Measurements from ENCODE around the gene LINC00237.

Gene LINC00237

DNA sequence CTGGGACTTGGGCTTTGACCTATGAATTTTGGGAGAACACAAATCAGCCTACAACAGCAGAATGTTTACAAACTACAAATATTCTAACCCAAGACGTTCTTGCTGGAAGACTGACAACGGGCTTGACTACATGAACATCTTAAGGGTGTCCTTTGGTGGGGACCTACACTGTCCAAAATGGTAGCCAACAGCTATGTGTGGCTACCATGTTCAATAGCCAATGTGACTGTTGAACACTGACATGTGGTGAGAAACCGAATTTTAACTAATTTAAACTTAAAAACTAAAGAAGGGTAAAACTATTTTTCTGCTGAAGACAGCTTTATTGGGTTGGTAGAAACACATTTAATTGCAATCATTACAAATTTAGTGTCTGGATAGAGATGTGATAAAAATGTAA, 30.1 kb downstream of the LINC00237 start:
- H3K4me1 ChIP-seq (ENCODE audit: low read depth, poor library complexity, severe bottlenecking) = no peaks in the 10 kb centered on the region
- TF ChIP-seq, protein P1, sequence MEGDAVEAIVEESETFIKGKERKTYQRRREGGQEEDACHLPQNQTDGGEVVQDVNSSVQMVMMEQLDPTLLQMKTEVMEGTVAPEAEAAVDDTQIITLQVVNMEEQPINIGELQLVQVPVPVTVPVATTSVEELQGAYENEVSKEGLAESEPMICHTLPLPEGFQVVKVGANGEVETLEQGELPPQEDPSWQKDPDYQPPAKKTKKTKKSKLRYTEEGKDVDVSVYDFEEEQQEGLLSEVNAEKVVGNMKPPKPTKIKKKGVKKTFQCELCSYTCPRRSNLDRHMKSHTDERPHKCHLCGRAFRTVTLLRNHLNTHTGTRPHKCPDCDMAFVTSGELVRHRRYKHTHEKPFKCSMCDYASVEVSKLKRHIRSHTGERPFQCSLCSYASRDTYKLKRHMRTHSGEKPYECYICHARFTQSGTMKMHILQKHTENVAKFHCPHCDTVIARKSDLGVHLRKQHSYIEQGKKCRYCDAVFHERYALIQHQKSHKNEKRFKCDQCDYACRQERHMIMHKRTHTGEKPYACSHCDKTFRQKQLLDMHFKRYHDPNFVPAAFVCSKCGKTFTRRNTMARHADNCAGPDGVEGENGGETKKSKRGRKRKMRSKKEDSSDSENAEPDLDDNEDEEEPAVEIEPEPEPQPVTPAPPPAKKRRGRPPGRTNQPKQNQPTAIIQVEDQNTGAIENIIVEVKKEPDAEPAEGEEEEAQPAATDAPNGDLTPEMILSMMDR (conservative IDR thresholded peaks at IDR 0.05; ENCODE audit: low read depth, low read length) = no peak

DNA sequence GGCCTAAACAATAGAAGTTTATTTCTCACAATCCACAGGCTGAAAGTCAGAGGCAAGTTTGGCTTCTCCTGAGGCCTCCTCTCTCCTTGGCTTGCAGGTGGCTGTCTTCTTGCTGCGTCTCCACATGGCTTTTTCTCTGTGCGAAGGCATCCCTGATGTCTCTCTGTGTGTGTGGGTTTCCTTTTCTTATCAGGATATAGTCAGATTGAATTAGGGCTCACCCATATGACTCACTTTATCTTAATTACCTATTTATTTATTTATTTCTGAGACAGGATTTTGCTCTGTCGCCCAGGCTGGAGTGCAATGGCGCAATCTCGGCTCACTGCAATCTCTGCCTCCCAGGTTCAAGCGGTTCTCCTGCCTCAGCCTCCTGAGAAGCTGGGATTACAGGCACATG, 30.7 kb downstream of the LINC00237 start:
- H3K4me2 ChIP-seq = no peak overlapping the region
- H3K27ac ChIP-seq = no peak overlapping the region
- no peak overlapping the region for H3K4me3 ChIP-seq (IDR thresholded peaks at IDR 0.05; ENCODE audit: insufficient read depth, low read depth, low read length)
- H4K20me1 ChIP-seq (ENCODE audit: insufficient read depth) = no peaks in the 10 kb centered on the region
- no peaks in the 10 kb centered on the region for H3K4me1 ChIP-seq (ENCODE audit: low read depth, poor library complexity, severe bottlenecking)
- no peaks in the 10 kb centered on the region for H3K36me3 ChIP-seq (ENCODE audit: insufficient read depth)
- TF ChIP-seq, protein P1 (conservative IDR thresholded peaks at IDR 0.05; ENCODE audit: low read depth, low read length) = no peak
- H3K27me3 ChIP-seq (ENCODE audit: insufficient read depth, low read depth) = no peaks in the 10 kb centered on the region
- no peak overlapping the region for H2AFZ ChIP-seq (ENCODE audit: low read depth)
- no peak overlapping the region for H3K9ac ChIP-seq
- no peaks in the 10 kb centered on the region for H3K79me2 ChIP-seq (ENCODE audit: insufficient read depth, low read depth)

More for the DNA sequence above, 30.1 kb downstream of the LINC00237 start:
- Histone ChIP-seq H4K20me1 (ENCODE audit: insufficient read depth) (no peaks in the 10 kb centered on the region), H3K4me2 (no peak overlapping the region), H3K4me3 (IDR thresholded peaks at IDR 0.05; ENCODE audit: insufficient read depth, low read depth, low read length) (no peak overlapping the region), H3K27ac (no peak overlapping the region), H3K9ac (no peak overlapping the region), H3K36me3 (ENCODE audit: insufficient read depth) (no peaks in the 10 kb centered on the region), H3K79me2 (ENCODE audit: insufficient read depth, low read depth) (no peaks in the 10 kb centered on the region), H3K27me3 (ENCODE audit: insufficient read depth, low read depth) (no peaks in the 10 kb centered on the region), H2AFZ (ENCODE audit: low read depth) (no peak overlapping the region)

DNA sequence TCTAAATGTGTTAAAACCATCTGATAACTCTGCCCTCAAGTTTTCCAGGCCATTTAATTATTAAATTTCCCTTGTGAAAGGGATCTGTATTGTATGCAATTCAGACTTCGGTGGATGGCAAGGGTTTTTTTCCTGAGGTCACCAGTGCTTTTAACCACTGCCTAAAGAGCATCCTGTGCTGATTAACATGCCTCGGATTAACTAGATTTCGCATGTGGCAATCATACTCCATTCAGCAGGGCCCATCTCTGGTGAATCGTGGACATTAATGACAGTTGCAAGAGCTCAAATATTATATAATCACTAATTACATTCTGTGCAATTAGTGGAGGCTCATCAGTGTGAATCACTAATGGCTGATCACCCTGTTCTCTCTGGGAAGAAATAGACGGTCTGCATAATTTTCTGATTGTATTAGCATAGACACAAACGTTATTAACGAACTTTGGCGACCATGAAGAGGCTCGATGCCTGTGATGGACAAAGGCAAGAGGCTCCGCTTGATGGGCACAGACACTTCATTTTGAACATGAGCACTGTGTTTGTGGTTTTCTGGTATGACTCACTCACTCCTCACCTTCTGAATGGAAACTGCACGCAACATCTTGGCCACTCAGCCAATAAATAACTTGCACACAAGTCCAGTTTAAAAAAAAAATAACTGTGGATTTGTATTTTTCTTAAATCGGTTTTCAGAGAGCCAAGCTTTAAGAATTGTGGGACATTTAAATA, 31.4 kb downstream of the LINC00237 start:
- H3K79me2 ChIP-seq (ENCODE audit: insufficient read depth, low read depth) = no peaks in the 10 kb centered on the region
- no peak overlapping the region for H3K4me2 ChIP-seq
- H3K27ac ChIP-seq = no peak overlapping the region
- H3K4me3 ChIP-seq (IDR thresholded peaks at IDR 0.05; ENCODE audit: insufficient read depth, low read depth, low read length) = no peak overlapping the region
- H3K36me3 ChIP-seq (ENCODE audit: insufficient read depth) = no peaks in the 10 kb centered on the region
- H3K9ac ChIP-seq = no peak overlapping the region
- no peak overlapping the region for H2AFZ ChIP-seq (ENCODE audit: low read depth)
- H4K20me1 ChIP-seq (ENCODE audit: insufficient read depth) = no peaks in the 10 kb centered on the region
- no peaks in the 10 kb centered on the region for H3K27me3 ChIP-seq (ENCODE audit: insufficient read depth, low read depth)
- no peaks in the 10 kb centered on the region for H3K4me1 ChIP-seq (ENCODE audit: low read depth, poor library complexity, severe bottlenecking)
- TF ChIP-seq, protein P1 (conservative IDR thresholded peaks at IDR 0.05; ENCODE audit: low read depth, low read length) = no peak

DNA sequence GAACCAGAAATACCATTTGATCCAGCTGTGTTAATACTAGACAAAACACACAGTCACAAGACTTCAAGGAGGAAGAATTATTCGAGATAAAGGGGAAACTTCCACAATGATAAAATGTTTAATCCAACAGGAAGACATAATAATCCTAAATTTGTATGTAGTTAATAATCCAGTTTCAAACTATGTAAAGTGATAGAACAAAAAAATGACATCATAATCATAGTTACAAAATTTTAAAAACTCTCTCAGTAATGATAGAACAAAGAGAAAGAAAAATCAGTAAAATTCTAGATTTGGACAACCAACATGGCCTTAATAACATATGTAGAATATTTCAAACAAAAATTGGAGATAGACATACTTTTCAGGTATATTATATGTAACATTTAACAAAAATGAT, 38.9 kb downstream of the LINC00237 start:
- no peaks in the 10 kb centered on the region for H3K27me3 ChIP-seq (ENCODE audit: insufficient read depth, low read depth)
- H3K79me2 ChIP-seq (ENCODE audit: insufficient read depth, low read depth) = no peaks in the 10 kb centered on the region
- TF ChIP-seq, protein P1 (conservative IDR thresholded peaks at IDR 0.05; ENCODE audit: low read depth, low read length) = no peak
- no peak overlapping the region for H2AFZ ChIP-seq (ENCODE audit: low read depth)
- no peak overlapping the region for H3K4me2 ChIP-seq
- no peaks in the 10 kb centered on the region for H3K4me1 ChIP-seq (ENCODE audit: low read depth, poor library complexity, severe bottlenecking)
- no peak overlapping the region for H3K4me3 ChIP-seq (IDR thresholded peaks at IDR 0.05; ENCODE audit: insufficient read depth, low read depth, low read length)
- no peaks in the 10 kb centered on the region for H4K20me1 ChIP-seq (ENCODE audit: insufficient read depth)
- no peak overlapping the region for H3K9ac ChIP-seq
- no peak overlapping the region for H3K27ac ChIP-seq
- H3K36me3 ChIP-seq (ENCODE audit: insufficient read depth) = no peaks in the 10 kb centered on the region
